C4-2B (cell line): ENCODE data around the gene ELP1.

Experiments used
- CTCF ChIP-seq: fragments of 450-650 bp; conservative IDR thresholded peaks from 2 replicates; pipeline ENCODE4 v1.5.1; 2017; ENCODE audit warnings: mild to moderate bottlenecking
- ZFX ChIP-seq: fragments of 450-650 bp; IDR thresholded peaks from 2 replicates; pipeline ENCODE4 v1.6.1; 2017

- TF ChIP-seq CTCF (no peak), ZFX (no peak)
Observed at GRCh38 chr9:108967916-108968315, 34.0 kb upstream of the ELP1 start.
